PC-3 (cell line): ENCODE measurements around the gene LSM2.

Experiments used
- EZH2 ChIP-seq: fragments of 300-600 bp; sonication (generic); IDR thresholded peaks from one replicate; pipeline ENCODE4 v1.6.1; 2017; ENCODE audit warnings: antibody characterized with exemption, mild to moderate bottlenecking, low read length; ENCODE audit not compliant: unreplicated experiment
- TF ChIP-seq, protein P1 (sequence below): fragments of 300-600 bp; sonication (generic); conservative IDR thresholded peaks from 2 replicates; pipeline ENCODE4 v1.5.1; 2017; ENCODE audit warnings: antibody characterized with exemption, low read depth, mild to moderate bottlenecking, low read length

DNA sequence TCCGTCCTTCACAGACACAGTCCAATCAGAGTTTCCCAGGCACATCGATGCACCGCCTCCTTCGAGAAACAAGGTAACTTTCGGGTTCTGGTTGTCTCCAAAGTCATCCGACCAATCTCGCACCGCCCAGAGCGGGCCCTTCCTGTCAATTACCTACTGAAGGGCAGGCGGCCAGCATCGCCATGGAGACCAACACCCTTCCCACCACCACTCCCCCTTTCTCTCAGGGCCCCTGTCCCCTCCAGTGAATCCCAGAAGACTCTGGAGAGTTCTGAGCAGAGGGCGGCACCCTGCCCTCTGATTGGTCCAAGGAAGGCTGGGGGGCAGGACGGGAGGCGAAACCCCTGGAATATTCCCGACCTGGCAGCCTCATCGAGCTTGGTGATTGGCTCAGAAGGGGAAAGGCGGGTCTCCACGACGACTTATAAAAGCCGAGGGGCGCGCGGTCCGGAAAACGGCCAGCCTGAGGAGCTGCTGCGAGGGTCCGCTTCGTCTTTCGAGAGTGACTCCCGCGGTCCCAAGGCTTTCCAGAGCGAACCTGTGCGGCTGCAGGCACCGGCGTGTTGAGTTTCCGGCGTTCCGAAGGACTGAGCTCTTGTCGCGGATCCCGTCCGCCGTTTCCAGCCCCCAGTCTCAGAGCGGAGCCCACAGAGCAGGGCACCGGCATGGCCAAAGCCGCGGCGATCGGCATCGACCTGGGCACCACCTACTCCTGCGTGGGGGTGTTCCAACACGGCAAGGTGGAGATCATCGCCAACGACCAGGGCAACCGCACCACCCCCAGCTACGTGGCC, 20.7 kb upstream of the LSM2 start, which contains the start of gene HSPA1B:
- TF ChIP-seq, protein P1, sequence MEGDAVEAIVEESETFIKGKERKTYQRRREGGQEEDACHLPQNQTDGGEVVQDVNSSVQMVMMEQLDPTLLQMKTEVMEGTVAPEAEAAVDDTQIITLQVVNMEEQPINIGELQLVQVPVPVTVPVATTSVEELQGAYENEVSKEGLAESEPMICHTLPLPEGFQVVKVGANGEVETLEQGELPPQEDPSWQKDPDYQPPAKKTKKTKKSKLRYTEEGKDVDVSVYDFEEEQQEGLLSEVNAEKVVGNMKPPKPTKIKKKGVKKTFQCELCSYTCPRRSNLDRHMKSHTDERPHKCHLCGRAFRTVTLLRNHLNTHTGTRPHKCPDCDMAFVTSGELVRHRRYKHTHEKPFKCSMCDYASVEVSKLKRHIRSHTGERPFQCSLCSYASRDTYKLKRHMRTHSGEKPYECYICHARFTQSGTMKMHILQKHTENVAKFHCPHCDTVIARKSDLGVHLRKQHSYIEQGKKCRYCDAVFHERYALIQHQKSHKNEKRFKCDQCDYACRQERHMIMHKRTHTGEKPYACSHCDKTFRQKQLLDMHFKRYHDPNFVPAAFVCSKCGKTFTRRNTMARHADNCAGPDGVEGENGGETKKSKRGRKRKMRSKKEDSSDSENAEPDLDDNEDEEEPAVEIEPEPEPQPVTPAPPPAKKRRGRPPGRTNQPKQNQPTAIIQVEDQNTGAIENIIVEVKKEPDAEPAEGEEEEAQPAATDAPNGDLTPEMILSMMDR, result no peak
- no peak for TF ChIP-seq EZH2
